HepG2 (cell line): ENCODE measurements around the gene DENND10. TPM values are rescaled to one million over a fixed set of nuclear protein-coding genes. Genes with fewer than 3 reads are reported as not detected.
A peak's percentile ranks its signal among the peaks of the same experiment; 100 is the strongest.

ENCODE experiments used
- DNMT1 ChIP-seq: sonication (generic); formaldehyde crosslinking; IDR thresholded peaks from 2 replicates; pipeline ENCODE4 v1.5.1; 2020; ENCODE audit warnings: mild to moderate bottlenecking, missing genetic modification reagents
- FOXJ3 ChIP-seq: sonication (generic); formaldehyde crosslinking; IDR thresholded peaks from 2 replicates; pipeline ENCODE4 v1.4.0; 2020; ENCODE audit warnings: missing genetic modification reagents, mild to moderate bottlenecking, borderline replicate concordance
- FUBP1 ChIP-seq: sonication (generic); formaldehyde crosslinking; IDR thresholded peaks from 2 replicates; pipeline ENCODE4 v1.5.1; 2020; ENCODE audit warnings: missing genetic modification reagents, mild to moderate bottlenecking, borderline replicate concordance
- GABPA ChIP-seq, 2 experiments: IDR thresholded peaks; 2 replicates each; pipeline ENCODE4 v1.6.1; 2011 to 2016; ENCODE audit warnings: low read depth in 2 of 2, low read length in 1 of 2, missing biosample characterization in 1 of 2, missing genetic modification characterization in 1 of 2
- KAT7 ChIP-seq: IDR thresholded peaks from 2 replicates; pipeline ENCODE4 v1.6.1; 2018; ENCODE audit warnings: borderline replicate concordance, missing compliant biosample characterization
- MATR3 ChIP-seq: sonication (generic); formaldehyde crosslinking; IDR thresholded peaks from 2 replicates; pipeline ENCODE4 v1.4.0; 2020; ENCODE audit warnings: missing genetic modification reagents
- NFE2L2 ChIP-seq: fragments of 150-350 bp; IDR thresholded peaks from 2 replicates; pipeline ENCODE4 v1.6.1; 2014; ENCODE audit warnings: low read length
- NFYB ChIP-seq: sonication (generic); formaldehyde crosslinking; IDR thresholded peaks from 2 replicates; pipeline ENCODE4 v1.4.0; 2020; ENCODE audit warnings: missing genetic modification reagents
- NPAS2 ChIP-seq: sonication (generic); formaldehyde crosslinking; IDR thresholded peaks from 2 replicates; pipeline ENCODE4 v1.8.0; 2022; ENCODE audit warnings: mild to moderate bottlenecking, missing genetic modification reagents, borderline replicate concordance
- PAWR ChIP-seq: sonication (generic); formaldehyde crosslinking; IDR thresholded peaks from 2 replicates; pipeline ENCODE4 v1.4.0; 2020; ENCODE audit warnings: missing genetic modification reagents, mild to moderate bottlenecking, borderline replicate concordance
- PHF8 ChIP-seq: sonication (generic); formaldehyde crosslinking; IDR thresholded peaks from 2 replicates; pipeline ENCODE4 v1.5.0; 2020; ENCODE audit warnings: missing genetic modification reagents
- SAP130 ChIP-seq: IDR thresholded peaks from 2 replicates; pipeline ENCODE4 v1.6.1; 2016; ENCODE audit warnings: low read depth
- SMYD3 ChIP-seq: sonication (generic); formaldehyde crosslinking; IDR thresholded peaks from 2 replicates; pipeline ENCODE4 v1.8.1; 2023; ENCODE audit warnings: mild to moderate bottlenecking, missing genetic modification reagents
- TBX3 ChIP-seq: fragments of 450-650 bp; IDR thresholded peaks from 2 replicates; pipeline ENCODE4 v1.6.1; 2017; ENCODE audit warnings: antibody characterized with exemption, mild to moderate bottlenecking, inconsistent platforms, borderline replicate concordance
- TEAD3 ChIP-seq: optimal IDR thresholded peaks from 2 replicates; pipeline ENCODE3; 2016; ENCODE audit warnings: borderline replicate concordance
- TMF1 ChIP-seq: sonication (generic); formaldehyde crosslinking; IDR thresholded peaks from 2 replicates; pipeline ENCODE4 v1.8.1; 2022; ENCODE audit warnings: low read depth, missing genetic modification reagents
- ZNF234 ChIP-seq: sonication (generic); formaldehyde crosslinking; conservative IDR thresholded peaks from 2 replicates; pipeline ENCODE4 v1.5.1; 2020; ENCODE audit warnings: mild to moderate bottlenecking, missing genetic modification reagents
- ZNF430 ChIP-seq: sonication (generic); formaldehyde crosslinking; IDR thresholded peaks from 2 replicates; pipeline ENCODE4 v1.9.0; 2021; ENCODE audit warnings: mild to moderate bottlenecking, missing genetic modification reagents
- ZNF678 ChIP-seq: sonication (generic); formaldehyde crosslinking; IDR thresholded peaks from 2 replicates; pipeline ENCODE4 v1.4.0; 2020; ENCODE audit warnings: mild to moderate bottlenecking, missing genetic modification reagents
- ZNF782 ChIP-seq: sonication (generic); formaldehyde crosslinking; IDR thresholded peaks from 2 replicates; pipeline ENCODE4 v1.4.0; 2020; ENCODE audit warnings: missing genetic modification reagents, mild to moderate bottlenecking, borderline replicate concordance
- polyA plus RNA-seq, 8 experiments: library from polyadenylated mRNA; depleted of rRNA in 3 of 8; stranded (reverse) in 7 of 8; unstranded in 1 of 8; fragments of >200 nt; fragmentation: Illumina TruSeq in 4 of 8; extraction: Trizol in 4 of 8; gene quantifications; 2 replicates each; pipeline versions ENCODE4 v1.2.1 to v1.2.3, GENCODE V29; 2011 to 2016; ENCODE audit warnings: low read depth in 4 of 8, missing spikeins in 1 of 8, mixed read lengths in 1 of 8; ENCODE audit not compliant: insufficient read depth in 1 of 8
- total RNA-seq, 5 experiments: library from RNA; depleted of rRNA; stranded (reverse); fragments of >200 nt; fragmentation: Illumina TruSeq; extraction: Trizol; gene quantifications; 2 replicates each; pipeline ENCODE4 v1.2.3, GENCODE V29; 2016; ENCODE audit warnings: low read depth in 1 of 5
- TF ChIP-seq, protein P1 (sequence below): sonication (generic); formaldehyde crosslinking; IDR thresholded peaks from 2 replicates; pipeline ENCODE4 v1.4.0; 2020; ENCODE audit warnings: missing genetic modification reagents
- TF ChIP-seq, protein P2 (sequence below): sonication (generic); formaldehyde crosslinking; IDR thresholded peaks from 2 replicates; pipeline ENCODE4 v1.8.0; 2023; ENCODE audit warnings: mild to moderate bottlenecking, missing genetic modification reagents
- TF ChIP-seq, protein P3 (sequence below): sonication (generic); formaldehyde crosslinking; IDR thresholded peaks from 2 replicates; pipeline ENCODE4 v1.5.0; 2020; ENCODE audit warnings: mild to moderate bottlenecking, missing genetic modification reagents, borderline replicate concordance

The DENND10 gene
- total and polyA plus RNA-seq, 2 of the 13 experiments (the other 11 are each of a cell fraction or from before 2014, with no cell fraction given) = 43.7 to 78.8 TPM

GRCh38 chr10:119120413-119120867 is 16.5 kb downstream of the DENND10 start (continued):
- TF ChIP-seq MATR3 (CRISPR knock-in tag) (no peak), FOXJ3 (peak; percentile 97), ZNF430 (CRISPR knock-in tag) (no peak), GABPA (IDR thresholded peaks at IDR 0.05; ENCODE audit: low read depth, low read length) (no peak), GABPA (CRISPR knock-in tag; IDR thresholded peaks at IDR 0.05; ENCODE audit: low read depth) (peak; percentile 48; the same call in 1 of the 2 replicates), ZNF678 (no peak), SAP130 (peak; percentile 90), NFYB (CRISPR knock-in tag) (no peak), TEAD3 (CRISPR knock-in tag) (no peak), ZNF234 (no peak), ZNF782 (CRISPR knock-in tag) (no peak), TMF1 (CRISPR knock-in tag) (no peak), PHF8 (peak; percentile 32; the same call in 1 of the 2 replicates), FUBP1 (no peak), DNMT1 (CRISPR knock-in tag) (no peak), KAT7 (no peak; the same call in 1 of the 2 replicates), PAWR (CRISPR knock-in tag) (no peak), NPAS2 (CRISPR knock-in tag) (no peak), TBX3 (peak; percentile 64; the same call in 1 of the 2 replicates), NFE2L2 (peak; percentile 96), SMYD3 (CRISPR knock-in tag) (peak; percentile 76; the same call in 1 of the 2 replicates)
- TF ChIP-seq, protein P1, sequence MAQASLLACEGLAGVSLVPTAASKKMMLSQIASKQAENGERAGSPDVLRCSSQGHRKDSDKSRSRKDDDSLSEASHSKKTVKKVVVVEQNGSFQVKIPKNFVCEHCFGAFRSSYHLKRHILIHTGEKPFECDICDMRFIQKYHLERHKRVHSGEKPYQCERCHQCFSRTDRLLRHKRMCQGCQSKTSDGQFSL (CRISPR knock-in tag) = no peak
- TF ChIP-seq, protein P2, sequence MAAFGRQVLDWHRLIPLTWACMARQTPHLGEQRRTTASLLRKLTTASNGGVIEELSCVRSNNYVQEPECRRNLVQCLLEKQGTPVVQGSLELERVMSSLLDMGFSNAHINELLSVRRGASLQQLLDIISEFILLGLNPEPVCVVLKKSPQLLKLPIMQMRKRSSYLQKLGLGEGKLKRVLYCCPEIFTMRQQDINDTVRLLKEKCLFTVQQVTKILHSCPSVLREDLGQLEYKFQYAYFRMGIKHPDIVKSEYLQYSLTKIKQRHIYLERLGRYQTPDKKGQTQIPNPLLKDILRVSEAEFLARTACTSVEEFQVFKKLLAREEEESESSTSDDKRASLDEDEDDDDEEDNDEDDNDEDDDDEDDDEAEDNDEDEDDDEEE (CRISPR knock-in tag) = no peak
- TF ChIP-seq, protein P3, sequence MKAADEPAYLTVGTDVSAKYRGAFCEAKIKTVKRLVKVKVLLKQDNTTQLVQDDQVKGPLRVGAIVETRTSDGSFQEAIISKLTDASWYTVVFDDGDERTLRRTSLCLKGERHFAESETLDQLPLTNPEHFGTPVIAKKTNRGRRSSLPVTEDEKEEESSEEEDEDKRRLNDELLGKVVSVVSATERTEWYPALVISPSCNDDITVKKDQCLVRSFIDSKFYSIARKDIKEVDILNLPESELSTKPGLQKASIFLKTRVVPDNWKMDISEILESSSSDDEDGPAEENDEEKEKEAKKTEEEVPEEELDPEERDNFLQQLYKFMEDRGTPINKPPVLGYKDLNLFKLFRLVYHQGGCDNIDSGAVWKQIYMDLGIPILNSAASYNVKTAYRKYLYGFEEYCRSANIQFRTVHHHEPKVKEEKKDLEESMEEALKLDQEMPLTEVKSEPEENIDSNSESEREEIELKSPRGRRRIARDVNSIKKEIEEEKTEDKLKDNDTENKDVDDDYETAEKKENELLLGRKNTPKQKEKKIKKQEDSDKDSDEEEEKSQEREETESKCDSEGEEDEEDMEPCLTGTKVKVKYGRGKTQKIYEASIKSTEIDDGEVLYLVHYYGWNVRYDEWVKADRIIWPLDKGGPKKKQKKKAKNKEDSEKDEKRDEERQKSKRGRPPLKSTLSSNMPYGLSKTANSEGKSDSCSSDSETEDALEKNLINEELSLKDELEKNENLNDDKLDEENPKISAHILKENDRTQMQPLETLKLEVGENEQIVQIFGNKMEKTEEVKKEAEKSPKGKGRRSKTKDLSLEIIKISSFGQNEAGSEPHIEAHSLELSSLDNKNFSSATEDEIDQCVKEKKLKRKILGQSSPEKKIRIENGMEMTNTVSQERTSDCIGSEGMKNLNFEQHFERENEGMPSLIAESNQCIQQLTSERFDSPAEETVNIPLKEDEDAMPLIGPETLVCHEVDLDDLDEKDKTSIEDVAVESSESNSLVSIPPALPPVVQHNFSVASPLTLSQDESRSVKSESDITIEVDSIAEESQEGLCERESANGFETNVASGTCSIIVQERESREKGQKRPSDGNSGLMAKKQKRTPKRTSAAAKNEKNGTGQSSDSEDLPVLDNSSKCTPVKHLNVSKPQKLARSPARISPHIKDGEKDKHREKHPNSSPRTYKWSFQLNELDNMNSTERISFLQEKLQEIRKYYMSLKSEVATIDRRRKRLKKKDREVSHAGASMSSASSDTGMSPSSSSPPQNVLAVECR (CRISPR knock-in tag) = peak; percentile 67; the same call in 1 of the 2 replicates
